Suprapubic skin (tissue), 4 donors: Measurements from ENCODE around the gene SUGCT.

Experiments used
- CTCF ChIP-seq, 2 donors: fragments of 200-600 bp in 1 of 2; fragments of 450-650 bp in 1 of 2; sonication (generic) in 1 of 2; IDR thresholded peaks; one replicate each; pipeline ENCODE4 v1.5.1; 2016 to 2019; ENCODE audit warnings: antibody characterized with exemption in 2 of 2, mild to moderate bottlenecking in 1 of 2, moderate library complexity in 1 of 2
- POLR2A ChIP-seq, 2 donors: fragments of 450-650 bp; IDR thresholded peaks; one replicate each; pipeline ENCODE4 v1.6.1; 2017; ENCODE audit warnings: antibody characterized with exemption in 2 of 2, mild to moderate bottlenecking in 2 of 2, moderate library complexity in 2 of 2
- POLR2AphosphoS5 ChIP-seq, 3 donors: sonication (generic); formaldehyde crosslinking; IDR thresholded peaks; one replicate each; pipeline ENCODE4 v1.6.1; 2017; ENCODE audit warnings: antibody characterized with exemption in 3 of 3

- TF ChIP-seq CTCF (IDR thresholded peaks at IDR 0.05) (no peak), POLR2AphosphoS5 (IDR thresholded peaks at IDR 0.05) (no peak), POLR2A (IDR thresholded peaks at IDR 0.05) (no peak)
Observed at GRCh38 chr7:40733114-40733513, 598.3 kb downstream of the SUGCT start.
